Stomach (tissue), 9 donors: ENCODE data around the gene PCED1B. TPM values are rescaled to one million over a fixed set of nuclear protein-coding genes. Genes with fewer than 3 reads are reported as not detected.
A peak's percentile ranks its signal among the peaks of the same experiment; 100 is the strongest.
"Not testable (repeated sequence)": the region's sequence is repeated elsewhere in the genome, so short reads cannot be mapped to it uniquely, and the experiment has no call there.

Experiments
- DNase-seq, 2 donors: peaks; one replicate each; pipeline versions ENCODE4 v3.0.0 to v3.0.0-alpha.2; 2013 to 2019
- H3K27ac ChIP-seq, 5 donors: fragments of 200-600 bp in 4 of 5; sonication (generic) in 4 of 5; one replicate each; pipeline ENCODE4 v1.5.1; 2013 to 2019; ENCODE audit warnings: mild to moderate bottlenecking in 1 of 5, moderate library complexity in 1 of 5
- H3K27me3 ChIP-seq, 3 donors: fragments of 200-600 bp; sonication (generic); one replicate each; pipeline ENCODE4 v1.5.1; 2017 to 2019; ENCODE audit warnings: mixed run types in 1 of 3
- H3K36me3 ChIP-seq, 4 donors: fragments of 200-600 bp; sonication (generic); 1 replicate in 3 of 4; 2 replicates in 1 of 4; pipeline ENCODE4 v1.5.1; 2016 to 2019
- H3K4me1 ChIP-seq, 4 donors: fragments of 200-600 bp; sonication (generic); one replicate each; pipeline ENCODE4 v1.5.1; 2016 to 2019
- H3K4me3 ChIP-seq, 4 donors: fragments of 200-600 bp; sonication (generic) in 3 of 4; one replicate each; pipeline ENCODE4 v1.5.1; 2016 to 2019; ENCODE audit warnings: mild to moderate bottlenecking in 1 of 4
- H3K9me3 ChIP-seq, 4 donors: fragments of 200-600 bp; sonication (generic); one replicate each; pipeline ENCODE4 v1.5.1; 2016 to 2019
- EP300 ChIP-seq: sonication (generic); formaldehyde crosslinking; IDR thresholded peaks from one replicate; pipeline ENCODE4 v1.6.1; 2017; ENCODE audit warnings: antibody characterized with exemption
- POLR2A ChIP-seq, 4 donors: fragments of 450-650 bp; IDR thresholded peaks; one replicate each; pipeline ENCODE4 v1.6.1; 2016; ENCODE audit warnings: antibody characterized with exemption in 4 of 4, control low read depth in 2 of 4, mild to moderate bottlenecking in 1 of 4, moderate library complexity in 1 of 4
- POLR2AphosphoS5 ChIP-seq, 3 donors: sonication (generic); formaldehyde crosslinking; IDR thresholded peaks; one replicate each; pipeline ENCODE4 v1.6.1; 2016; ENCODE audit warnings: antibody characterized with exemption in 3 of 3
- WGBS, 5 donors: extraction: QIAGEN DNeasy Blood & Tissue Kit in 3 of 5; methylation state at CpG; one replicate each; pipeline versions ENCODE4 v1.1.5 to v1.1.7; 2013 to 2018; 5-methylcytosine and 5-hydroxymethylcytosine counted together
- intact Hi-C: fragments of 100-400 bp; cut with DNase I; formaldehyde crosslinking; loops from one replicate; pipeline ENCODE4 v1.15.1; 2023; ENCODE audit warnings: low total_unique reads
- polyA plus RNA-seq, 3 donors: library from polyadenylated mRNA; stranded (reverse); fragments of 200-250 nt; gene quantifications; one replicate each; pipeline ENCODE4 v1.2.3, GENCODE V29; 2013
- total RNA-seq, 5 donors: library from RNA; depleted of rRNA; stranded (reverse); fragments of >200 nt; gene quantifications; one replicate each; pipeline versions ENCODE4 v1.1.0 to v1.2.3, GENCODE V29; 2014 to 2016
- TF ChIP-seq, protein P1 (sequence below), 7 experiments: fragments of 450-650 bp in 4 of 7; fragments of 200-600 bp in 3 of 7; sonication (generic) in 3 of 7; IDR thresholded peaks; one replicate each; pipeline ENCODE4 v1.5.1; 2016 to 2019; ENCODE audit warnings: antibody characterized with exemption in 7 of 7, control low read depth in 2 of 7, mild to moderate bottlenecking in 1 of 7
- donor health status: healthy with polysubstance abuse.
- donor health status: Bipolar disorder and iron deficiency.
- donor health status: healthy.

Gene PCED1B
- total and polyA plus RNA-seq, 8 donors, result 0.73 to 7.6 (median 2.4) TPM; not detected in 1

- Histone ChIP-seq H3K27ac (no peak overlapping the region), H3K36me3 (no peaks in the 10 kb centered on the region), H3K4me1 (peaks cover 13 to 20% (median 17%) of the 10 kb centered on the region in 4 donors), H3K27me3 (no peaks in the 10 kb centered on the region), H3K4me3 (no peak overlapping the region), H3K9me3 (no peaks in the 10 kb centered on the region)
- no peak for TF ChIP-seq POLR2A (IDR thresholded peaks at IDR 0.05)
- TF ChIP-seq, protein P1, sequence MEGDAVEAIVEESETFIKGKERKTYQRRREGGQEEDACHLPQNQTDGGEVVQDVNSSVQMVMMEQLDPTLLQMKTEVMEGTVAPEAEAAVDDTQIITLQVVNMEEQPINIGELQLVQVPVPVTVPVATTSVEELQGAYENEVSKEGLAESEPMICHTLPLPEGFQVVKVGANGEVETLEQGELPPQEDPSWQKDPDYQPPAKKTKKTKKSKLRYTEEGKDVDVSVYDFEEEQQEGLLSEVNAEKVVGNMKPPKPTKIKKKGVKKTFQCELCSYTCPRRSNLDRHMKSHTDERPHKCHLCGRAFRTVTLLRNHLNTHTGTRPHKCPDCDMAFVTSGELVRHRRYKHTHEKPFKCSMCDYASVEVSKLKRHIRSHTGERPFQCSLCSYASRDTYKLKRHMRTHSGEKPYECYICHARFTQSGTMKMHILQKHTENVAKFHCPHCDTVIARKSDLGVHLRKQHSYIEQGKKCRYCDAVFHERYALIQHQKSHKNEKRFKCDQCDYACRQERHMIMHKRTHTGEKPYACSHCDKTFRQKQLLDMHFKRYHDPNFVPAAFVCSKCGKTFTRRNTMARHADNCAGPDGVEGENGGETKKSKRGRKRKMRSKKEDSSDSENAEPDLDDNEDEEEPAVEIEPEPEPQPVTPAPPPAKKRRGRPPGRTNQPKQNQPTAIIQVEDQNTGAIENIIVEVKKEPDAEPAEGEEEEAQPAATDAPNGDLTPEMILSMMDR (IDR thresholded peaks at IDR 0.05), result no peak
- DNase-seq, result no peak
- 88 to 97% (median 94%) methylated on average over 2 of the region's 2 CpGs for WGBS, 5 donors
- intact Hi-C loops, result no loop called here
These were observed 195.3 kb downstream of the PCED1B start for GRCh38 chr12:47274760-47275159.

DNA sequence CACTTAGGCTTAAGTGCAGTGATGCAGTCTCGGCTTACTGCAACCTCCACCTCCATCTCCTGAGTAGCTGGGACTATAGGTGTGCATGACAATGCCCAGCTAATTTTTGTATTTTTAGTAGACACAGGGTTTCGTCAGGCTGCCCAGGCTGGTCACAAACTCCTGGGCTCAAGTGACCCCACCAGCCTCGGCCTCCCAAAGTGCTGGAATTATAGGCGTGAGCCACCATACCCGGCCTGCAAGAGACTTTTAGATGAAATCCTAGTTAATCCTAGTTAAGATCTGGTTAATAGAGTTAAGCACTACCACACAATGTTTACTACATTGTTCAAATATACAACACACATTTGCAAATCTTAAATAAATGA is 196.8 kb downstream of the PCED1B start:
- H3K9me3 ChIP-seq, result no peaks in the 10 kb centered on the region
- TF ChIP-seq, protein P1 (IDR thresholded peaks at IDR 0.05), result no peak
- no peak overlapping the region for H3K4me3 ChIP-seq
- 65 to 92% (median 82%) methylated on average over 5 of the region's 5 CpGs for WGBS, 5 donors
- no peaks in the 10 kb centered on the region for H3K27me3 ChIP-seq
- no peak for DNase-seq
- intact Hi-C loops, result no loop called here
- H3K4me1 ChIP-seq, result peaks cover 13 to 20% (median 17%) of the 10 kb centered on the region in 4 donors
- no peaks in the 10 kb centered on the region for H3K36me3 ChIP-seq
- peak overlapping the region in 4 of 5 donors; percentile 13 to 68 (median 41) for H3K27ac ChIP-seq

DNA sequence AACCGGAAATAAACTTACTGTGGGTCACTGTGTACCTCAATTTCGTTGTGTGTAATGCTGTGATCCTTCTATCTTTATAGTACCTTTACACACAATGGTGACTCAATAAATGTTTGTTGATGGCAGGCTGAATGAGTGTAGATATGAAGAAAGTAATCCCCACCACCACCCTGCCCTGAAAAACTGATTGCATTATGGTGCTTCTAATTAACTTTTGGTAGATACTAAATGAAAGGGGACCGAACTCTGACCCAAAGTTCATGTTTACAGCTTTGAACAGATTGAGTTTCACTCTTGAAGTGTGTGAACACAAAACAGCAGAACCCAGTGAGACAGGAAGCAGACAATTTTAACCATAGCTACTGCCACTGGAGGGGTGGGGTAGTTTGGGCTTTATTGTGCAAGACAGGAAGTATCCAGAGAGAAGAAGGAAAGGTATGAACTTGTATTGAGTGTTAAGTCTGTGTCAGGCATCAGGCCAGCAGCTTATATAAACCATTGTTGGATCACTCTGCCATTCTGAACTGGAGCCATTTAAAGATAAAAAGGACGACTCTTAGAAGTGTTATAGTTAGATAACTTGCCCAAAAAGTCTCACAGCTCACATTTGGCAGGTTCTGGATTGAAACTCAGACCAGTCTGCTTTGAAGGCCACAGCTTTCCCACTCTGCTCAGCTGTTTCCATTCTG is 197.3 kb downstream of the PCED1B start:
- Histone ChIP-seq H3K27me3 (no peaks in the 10 kb centered on the region), H3K9me3 (no peaks in the 10 kb centered on the region), H3K36me3 (no peaks in the 10 kb centered on the region), H3K4me3 (no peak overlapping the region), H3K4me1 (peaks cover 13 to 20% (median 17%) of the 10 kb centered on the region in 4 donors), H3K27ac (peak overlapping the region in 4 of 5 donors; percentile 13 to 68 (median 41))
- peak; percentile 55 to 80 for DNase-seq
- TF ChIP-seq, protein P1 (IDR thresholded peaks at IDR 0.05), result no peak
- peak in 2 of 3 donors; percentile 9 to 16 for TF ChIP-seq POLR2AphosphoS5 (IDR thresholded peaks at IDR 0.05)
- TF ChIP-seq POLR2A (IDR thresholded peaks at IDR 0.05), result no peak
- TF ChIP-seq EP300, result no peak
- 14 to 30% (median 19%) methylated on average over 4 of the region's 4 CpGs for WGBS, 5 donors
- intact Hi-C loops, result no loop called here

DNA sequence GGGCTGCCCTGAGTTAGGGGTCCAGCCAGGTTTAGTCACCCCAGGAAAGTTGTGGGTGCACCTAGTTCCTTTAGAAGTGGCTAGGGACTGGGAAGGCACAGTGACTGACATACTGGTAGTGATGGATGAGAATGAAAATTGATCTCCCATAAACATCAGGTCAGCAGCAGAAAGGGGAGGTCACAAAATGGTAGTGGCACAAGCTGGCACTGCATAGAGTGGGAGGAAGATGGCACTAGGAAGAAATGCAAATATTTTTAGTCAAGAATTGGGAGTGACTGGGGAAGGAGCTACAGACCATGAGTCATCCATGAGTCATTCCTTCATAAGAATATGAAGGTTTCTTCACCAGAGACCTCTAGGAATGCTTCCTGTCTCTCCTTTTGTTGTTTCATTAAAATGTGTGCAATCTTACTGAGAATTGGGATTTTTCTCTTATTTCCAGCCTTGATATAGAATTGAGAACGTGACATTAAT is 198.6 kb downstream of the PCED1B start:
- peaks cover 13 to 20% (median 17%) of the 10 kb centered on the region in 4 donors for H3K4me1 ChIP-seq
- H3K36me3 ChIP-seq, result no peaks in the 10 kb centered on the region
- TF ChIP-seq EP300, result no peak
- TF ChIP-seq, protein P1 (IDR thresholded peaks at IDR 0.05), result no peak
- no peak for TF ChIP-seq POLR2A (IDR thresholded peaks at IDR 0.05)
- TF ChIP-seq POLR2AphosphoS5 (IDR thresholded peaks at IDR 0.05), result no peak
- H3K27ac ChIP-seq, result peak overlapping the region in 1 of 5 donors; percentile 68
- DNase-seq, result no peak
- H3K4me3 ChIP-seq, result no peak overlapping the region
- H3K27me3 ChIP-seq, result no peaks in the 10 kb centered on the region
- no peaks in the 10 kb centered on the region for H3K9me3 ChIP-seq
- 85 to 96% (median 92%) methylated on average over 1 of the region's 1 CpG for WGBS, 5 donors
- intact Hi-C loops, result no loop called here

DNA sequence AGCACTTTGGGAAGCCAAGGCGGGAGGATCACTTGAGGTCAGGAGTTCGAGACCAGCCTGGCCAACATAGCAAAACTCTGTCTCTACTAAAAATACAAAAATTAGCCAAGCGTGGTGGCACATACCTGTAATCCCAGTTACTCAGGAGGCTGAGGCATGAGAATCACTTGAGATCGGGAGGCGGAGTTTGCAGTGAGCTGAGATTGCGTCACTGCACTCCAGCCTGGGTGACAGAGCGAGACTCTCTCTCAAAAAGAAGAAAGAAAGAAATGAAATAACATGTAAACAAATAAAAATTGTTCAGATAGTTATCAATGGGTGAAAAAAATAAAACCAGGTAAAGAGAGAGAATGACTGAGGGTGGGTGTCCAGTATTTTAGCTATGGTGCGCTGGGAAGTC is 200.3 kb downstream of the PCED1B start:
- H3K36me3 ChIP-seq, DNase-seq, H3K27me3 ChIP-seq, H3K9me3 ChIP-seq, H3K27ac ChIP-seq, H3K4me3 ChIP-seq, intact Hi-C loops: not testable (repeated sequence)
- 92 to 99% (median 98%) methylated on average over 8 of the region's 8 CpGs for WGBS, 5 donors
- H3K4me1 ChIP-seq, result peaks cover 13 to 20% (median 17%) of the 10 kb centered on the region in 4 donors
